HepG2 (cell line): ENCODE measurements around the gene AP2B1. TPM values are rescaled to one million over a fixed set of nuclear protein-coding genes. Genes with fewer than 3 reads are reported as not detected.
A peak's percentile ranks its signal among the peaks of the same experiment; 100 is the strongest.

Experiments
- DBP ChIP-seq: sonication (generic); formaldehyde crosslinking; IDR thresholded peaks from 2 replicates; pipeline ENCODE4 v1.4.0; 2020; ENCODE audit warnings: missing genetic modification reagents; ENCODE audit errors: not compliant biosample characterization
- NFE2L2 ChIP-seq: fragments of 150-350 bp; IDR thresholded peaks from 2 replicates; pipeline ENCODE4 v1.6.1; 2014; ENCODE audit warnings: low read length
- RARA ChIP-seq: IDR thresholded peaks from 2 replicates; pipeline ENCODE4 v1.6.1; 2016; ENCODE audit warnings: missing genetic modification reagents, missing compliant biosample characterization
- RFX1 ChIP-seq: fragments of 450-650 bp; IDR thresholded peaks from 2 replicates; pipeline ENCODE4 v1.6.1; 2017
- SAFB2 ChIP-seq: sonication (generic); formaldehyde crosslinking; IDR thresholded peaks from 2 replicates; pipeline ENCODE4 v1.5.1; 2020; ENCODE audit warnings: missing genetic modification reagents, low read depth, mild to moderate bottlenecking, borderline replicate concordance
- SMARCE1 ChIP-seq: fragments of 450-650 bp; IDR thresholded peaks from 2 replicates; pipeline ENCODE4 v1.6.1; 2017; ENCODE audit warnings: borderline replicate concordance
- SRY ChIP-seq: sonication (generic); formaldehyde crosslinking; IDR thresholded peaks from 2 replicates; pipeline ENCODE4 v1.8.0; 2022; ENCODE audit warnings: mild to moderate bottlenecking, missing genetic modification reagents
- TRAFD1 ChIP-seq: sonication (generic); formaldehyde crosslinking; IDR thresholded peaks from 2 replicates; pipeline ENCODE4 v1.5.1; 2020; ENCODE audit warnings: missing genetic modification reagents, mild to moderate bottlenecking, borderline replicate concordance
- ZEB1 ChIP-seq: IDR thresholded peaks from 2 replicates; pipeline ENCODE4 v1.6.1; 2012; ENCODE audit warnings: mild to moderate bottlenecking, low read depth, inconsistent platforms; ENCODE audit not compliant: insufficient replicate concordance
- ZNF564 ChIP-seq: sonication (generic); formaldehyde crosslinking; IDR thresholded peaks from 2 replicates; pipeline ENCODE4 v1.8.1; 2023; ENCODE audit warnings: mild to moderate bottlenecking, missing genetic modification reagents
- ZNF607 ChIP-seq: sonication (generic); formaldehyde crosslinking; IDR thresholded peaks from 2 replicates; pipeline ENCODE4 v1.5.1; 2020; ENCODE audit warnings: missing genetic modification reagents, mild to moderate bottlenecking, borderline replicate concordance
- polyA plus RNA-seq, 8 experiments: library from polyadenylated mRNA; depleted of rRNA in 3 of 8; stranded (reverse) in 7 of 8; unstranded in 1 of 8; fragments of >200 nt; fragmentation: Illumina TruSeq in 4 of 8; extraction: Trizol in 4 of 8; gene quantifications; 2 replicates each; pipeline versions ENCODE4 v1.2.1 to v1.2.3, GENCODE V29; 2011 to 2016; ENCODE audit warnings: low read depth in 4 of 8, missing spikeins in 1 of 8, mixed read lengths in 1 of 8; ENCODE audit not compliant: insufficient read depth in 1 of 8
- total RNA-seq, 5 experiments: library from RNA; depleted of rRNA; stranded (reverse); fragments of >200 nt; fragmentation: Illumina TruSeq; extraction: Trizol; gene quantifications; 2 replicates each; pipeline ENCODE4 v1.2.3, GENCODE V29; 2016; ENCODE audit warnings: low read depth in 1 of 5
- TF ChIP-seq, protein P1 (sequence below): sonication (generic); formaldehyde crosslinking; IDR thresholded peaks from 2 replicates; pipeline ENCODE4 v1.5.0; 2020; ENCODE audit warnings: mild to moderate bottlenecking, missing genetic modification reagents, borderline replicate concordance
- TF ChIP-seq, protein P2 (sequence below): sonication (generic); formaldehyde crosslinking; IDR thresholded peaks from 2 replicates; pipeline ENCODE4 v1.4.0; 2020; ENCODE audit warnings: missing genetic modification reagents

The AP2B1 gene
- total and polyA plus RNA-seq, 2 of the 13 experiments (the other 11 are each of a cell fraction or from before 2014, with no cell fraction given) = 23.8 to 71.3 TPM

DNA sequence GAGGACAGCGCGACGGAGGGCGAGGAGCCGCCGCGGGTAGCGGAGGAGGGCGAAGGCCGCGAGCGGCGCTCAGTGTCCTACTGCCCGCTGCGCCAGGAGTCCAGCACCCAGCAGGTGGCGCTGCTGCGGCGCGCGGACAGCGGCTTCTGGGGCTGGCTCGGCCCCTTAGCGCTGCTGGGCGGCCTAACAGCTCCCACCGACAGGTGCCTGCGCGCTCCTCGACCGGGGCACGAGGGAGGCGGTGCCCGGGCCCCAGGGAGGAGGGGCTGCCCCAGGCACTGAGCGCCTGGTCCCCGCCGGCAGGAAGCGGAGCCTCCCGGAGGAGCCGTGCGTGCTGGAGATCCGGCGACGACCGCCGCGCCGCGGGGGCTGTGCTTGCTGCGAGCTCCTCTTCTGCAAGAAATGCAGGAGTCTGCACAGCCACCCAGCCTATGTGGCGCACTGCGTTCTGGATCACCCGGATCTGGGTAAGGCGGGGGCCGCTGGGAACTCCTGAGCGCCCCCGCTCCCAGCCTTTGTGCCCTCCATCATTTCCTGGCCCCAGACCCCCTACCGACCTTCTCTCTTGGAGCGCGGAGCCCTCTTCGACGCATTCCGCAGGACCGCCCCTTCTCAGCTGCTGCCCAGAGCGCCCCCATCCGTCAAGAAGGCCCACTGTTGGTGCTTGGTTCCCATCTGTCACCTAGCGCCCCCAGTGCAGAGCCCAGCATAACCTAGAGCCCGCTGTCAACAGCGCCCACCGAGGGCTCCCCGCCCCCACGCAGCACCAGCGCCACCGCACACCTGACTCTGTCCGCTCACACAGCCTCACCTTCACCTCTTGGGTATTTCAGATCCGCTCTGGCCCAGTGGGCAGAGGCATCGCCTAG is 177.2 kb downstream of the AP2B1 start (continued):
- TF ChIP-seq TRAFD1 = no peak
- TF ChIP-seq NFE2L2 = no peak
- TF ChIP-seq ZNF564 (CRISPR knock-in tag) = peak; percentile 72; the same call in 1 of the 2 replicates
- TF ChIP-seq ZEB1 = no peak
- no peak for TF ChIP-seq RFX1
- TF ChIP-seq DBP (CRISPR knock-in tag) = peak; percentile 84
- TF ChIP-seq, protein P1, sequence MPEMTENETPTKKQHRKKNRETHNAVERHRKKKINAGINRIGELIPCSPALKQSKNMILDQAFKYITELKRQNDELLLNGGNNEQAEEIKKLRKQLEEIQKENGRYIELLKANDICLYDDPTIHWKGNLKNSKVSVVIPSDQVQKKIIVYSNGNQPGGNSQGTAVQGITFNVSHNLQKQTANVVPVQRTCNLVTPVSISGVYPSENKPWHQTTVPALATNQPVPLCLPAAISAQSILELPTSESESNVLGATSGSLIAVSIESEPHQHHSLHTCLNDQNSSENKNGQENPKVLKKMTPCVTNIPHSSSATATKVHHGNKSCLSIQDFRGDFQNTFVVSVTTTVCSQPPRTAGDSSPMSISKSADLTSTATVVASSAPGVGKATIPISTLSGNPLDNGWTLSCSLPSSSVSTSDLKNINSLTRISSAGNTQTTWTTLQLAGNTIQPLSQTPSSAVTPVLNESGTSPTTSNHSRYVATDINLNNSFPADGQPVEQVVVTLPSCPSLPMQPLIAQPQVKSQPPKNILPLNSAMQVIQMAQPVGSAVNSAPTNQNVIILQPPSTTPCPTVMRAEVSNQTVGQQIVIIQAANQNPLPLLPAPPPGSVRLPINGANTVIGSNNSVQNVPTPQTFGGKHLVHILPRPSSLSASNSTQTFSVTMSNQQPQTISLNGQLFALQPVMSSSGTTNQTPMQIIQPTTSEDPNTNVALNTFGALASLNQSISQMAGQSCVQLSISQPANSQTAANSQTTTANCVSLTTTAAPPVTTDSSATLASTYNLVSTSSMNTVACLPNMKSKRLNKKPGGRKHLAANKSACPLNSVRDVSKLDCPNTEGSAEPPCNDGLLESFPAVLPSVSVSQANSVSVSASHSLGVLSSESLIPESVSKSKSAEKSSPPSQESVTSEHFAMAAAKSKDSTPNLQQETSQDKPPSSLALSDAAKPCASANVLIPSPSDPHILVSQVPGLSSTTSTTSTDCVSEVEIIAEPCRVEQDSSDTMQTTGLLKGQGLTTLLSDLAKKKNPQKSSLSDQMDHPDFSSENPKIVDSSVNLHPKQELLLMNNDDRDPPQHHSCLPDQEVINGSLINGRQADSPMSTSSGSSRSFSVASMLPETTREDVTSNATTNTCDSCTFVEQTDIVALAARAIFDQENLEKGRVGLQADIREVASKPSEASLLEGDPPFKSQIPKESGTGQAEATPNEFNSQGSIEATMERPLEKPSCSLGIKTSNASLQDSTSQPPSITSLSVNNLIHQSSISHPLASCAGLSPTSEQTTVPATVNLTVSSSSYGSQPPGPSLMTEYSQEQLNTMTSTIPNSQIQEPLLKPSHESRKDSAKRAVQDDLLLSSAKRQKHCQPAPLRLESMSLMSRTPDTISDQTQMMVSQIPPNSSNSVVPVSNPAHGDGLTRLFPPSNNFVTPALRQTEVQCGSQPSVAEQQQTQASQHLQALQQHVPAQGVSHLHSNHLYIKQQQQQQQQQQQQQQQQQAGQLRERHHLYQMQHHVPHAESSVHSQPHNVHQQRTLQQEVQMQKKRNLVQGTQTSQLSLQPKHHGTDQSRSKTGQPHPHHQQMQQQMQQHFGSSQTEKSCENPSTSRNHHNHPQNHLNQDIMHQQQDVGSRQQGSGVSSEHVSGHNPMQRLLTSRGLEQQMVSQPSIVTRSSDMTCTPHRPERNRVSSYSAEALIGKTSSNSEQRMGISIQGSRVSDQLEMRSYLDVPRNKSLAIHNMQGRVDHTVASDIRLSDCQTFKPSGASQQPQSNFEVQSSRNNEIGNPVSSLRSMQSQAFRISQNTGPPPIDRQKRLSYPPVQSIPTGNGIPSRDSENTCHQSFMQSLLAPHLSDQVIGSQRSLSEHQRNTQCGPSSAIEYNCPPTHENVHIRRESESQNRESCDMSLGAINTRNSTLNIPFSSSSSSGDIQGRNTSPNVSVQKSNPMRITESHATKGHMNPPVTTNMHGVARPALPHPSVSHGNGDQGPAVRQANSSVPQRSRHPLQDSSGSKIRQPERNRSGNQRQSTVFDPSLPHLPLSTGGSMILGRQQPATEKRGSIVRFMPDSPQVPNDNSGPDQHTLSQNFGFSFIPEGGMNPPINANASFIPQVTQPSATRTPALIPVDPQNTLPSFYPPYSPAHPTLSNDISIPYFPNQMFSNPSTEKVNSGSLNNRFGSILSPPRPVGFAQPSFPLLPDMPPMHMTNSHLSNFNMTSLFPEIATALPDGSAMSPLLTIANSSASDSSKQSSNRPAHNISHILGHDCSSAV (CRISPR knock-in tag) = no peak
- TF ChIP-seq SRY (CRISPR knock-in tag) = no peak; the same call in 1 of the 2 replicates
- TF ChIP-seq, protein P2, sequence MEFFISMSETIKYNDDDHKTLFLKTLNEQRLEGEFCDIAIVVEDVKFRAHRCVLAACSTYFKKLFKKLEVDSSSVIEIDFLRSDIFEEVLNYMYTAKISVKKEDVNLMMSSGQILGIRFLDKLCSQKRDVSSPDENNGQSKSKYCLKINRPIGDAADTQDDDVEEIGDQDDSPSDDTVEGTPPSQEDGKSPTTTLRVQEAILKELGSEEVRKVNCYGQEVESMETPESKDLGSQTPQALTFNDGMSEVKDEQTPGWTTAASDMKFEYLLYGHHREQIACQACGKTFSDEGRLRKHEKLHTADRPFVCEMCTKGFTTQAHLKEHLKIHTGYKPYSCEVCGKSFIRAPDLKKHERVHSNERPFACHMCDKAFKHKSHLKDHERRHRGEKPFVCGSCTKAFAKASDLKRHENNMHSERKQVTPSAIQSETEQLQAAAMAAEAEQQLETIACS (CRISPR knock-in tag) = peak; percentile 36; the same call in 1 of the 2 replicates
- TF ChIP-seq RARA (CRISPR knock-in tag) = peak; percentile 10; the same call in 1 of the 2 replicates
- TF ChIP-seq ZNF607 = peak; percentile 86
- no peak for TF ChIP-seq SMARCE1
- TF ChIP-seq SAFB2 = peak; percentile 59; the same call in 1 of the 2 replicates
